K562 (cell line): ENCODE data around the gene CPED1. TPM values are rescaled to one million over a fixed set of nuclear protein-coding genes. Genes with fewer than 3 reads are reported as not detected.

Experiments
- ARID1B ChIP-seq: fragments of 450-650 bp; IDR thresholded peaks from 2 replicates; pipeline ENCODE4 v1.6.1; 2016; ENCODE audit warnings: antibody characterized with exemption, mild to moderate bottlenecking, inconsistent platforms
- BCL6 ChIP-seq: fragments of 250-450 bp; sonication (Bioruptor Pico); IDR thresholded peaks from 2 replicates; pipeline ENCODE4 v1.4.0; 2020
- BHLHE40 ChIP-seq: IDR thresholded peaks from 2 replicates; pipeline ENCODE4 v1.6.1; 2011; ENCODE audit warnings: low read length, improper control_type of control experiment
- HDGF ChIP-seq: fragments of 450-650 bp; IDR thresholded peaks from 2 replicates; pipeline ENCODE4 v1.6.1; 2016
- MBD2 ChIP-seq: sonication (generic); IDR thresholded peaks from 2 replicates; pipeline ENCODE4 v1.6.1; 2016; ENCODE audit warnings: low read depth, borderline replicate concordance
- MXI1 ChIP-seq: IDR thresholded peaks from 2 replicates; pipeline ENCODE4 v1.6.1; 2011; ENCODE audit warnings: low read depth, mild to moderate bottlenecking, improper control_type of control experiment, low read length
- NFE2L1 ChIP-seq: fragments of 450-650 bp; IDR thresholded peaks from 2 replicates; pipeline ENCODE4 v1.6.1; 2016; ENCODE audit warnings: missing genetic modification characterization, low read depth, mild to moderate bottlenecking, missing compliant biosample characterization, moderate library complexity, borderline replicate concordance
- PML ChIP-seq: IDR thresholded peaks from 2 replicates; pipeline ENCODE4 v1.6.1; 2012; ENCODE audit warnings: low read length, inconsistent platforms
- POLR2G ChIP-seq: fragments of 200-400 bp; formaldehyde crosslinking; IDR thresholded peaks from 2 replicates; pipeline ENCODE4 v1.6.1; 2017; ENCODE audit warnings: low read depth, mild to moderate bottlenecking, antibody characterized with exemption, low read length, moderate library complexity
- RAD21 ChIP-seq, 2 experiments: fragments of 250-450 bp in 1 of 2; fragments of 450-650 bp in 1 of 2; sonication (Bioruptor Pico) in 1 of 2; formaldehyde crosslinking in 1 of 2; IDR thresholded peaks in 1 of 2; conservative IDR thresholded peaks in 1 of 2; 2 replicates each; pipeline versions ENCODE4 v1.4.0 to v1.8.0; 2020 to 2022; ENCODE audit warnings: mild to moderate bottlenecking in 2 of 2, moderate library complexity in 1 of 2
- RAD51 ChIP-seq: fragments of 450-650 bp; IDR thresholded peaks from 2 replicates; pipeline ENCODE4 v1.7.1; 2016; ENCODE audit warnings: low read depth, mild to moderate bottlenecking, borderline replicate concordance
- SRF ChIP-seq, 2 experiments: fragments of 250-450, 450-650 bp in 1 of 2; sonication (Bioruptor Pico) in 1 of 2; sonication (generic) in 1 of 2; formaldehyde crosslinking; IDR thresholded peaks; 2 replicates each; pipeline versions ENCODE4 v1.5.0 to v1.5.1; 2020 to 2022; ENCODE audit warnings: mild to moderate bottlenecking in 1 of 2, missing genetic modification reagents in 1 of 2
- STAT5A ChIP-seq: IDR thresholded peaks from 2 replicates; pipeline ENCODE4 v1.6.1; 2012; ENCODE audit warnings: low read length, inconsistent platforms, borderline replicate concordance
- TEAD1 ChIP-seq, 2 experiments: fragments of 450-650 bp in 1 of 2; sonication (generic) in 1 of 2; formaldehyde crosslinking; IDR thresholded peaks; 2 replicates each; pipeline versions ENCODE4 v1.4.0 to v1.8.0; 2020 to 2022; ENCODE audit warnings: mild to moderate bottlenecking in 2 of 2, missing genetic modification reagents in 1 of 2
- XRCC4 ChIP-seq: IDR thresholded peaks from one replicate; pipeline ENCODE4 v1.6.1; 2011; ENCODE audit not compliant: insufficient read depth, insufficient read length; ENCODE audit errors: extremely low read depth
- ZEB2 ChIP-seq: fragments of 450-650 bp; IDR thresholded peaks from 2 replicates; pipeline ENCODE4 v1.6.1; 2016
- polyA plus RNA-seq, 8 experiments: library from polyadenylated mRNA; depleted of rRNA in 4 of 8; stranded (reverse) in 5 of 8; unstranded in 3 of 8; fragments of >200 nt; fragmentation: Nextera tagmentation in 2 of 8; fragmentation: Illumina TruSeq in 1 of 8; extraction: Ambion mirVana in 2 of 8; extraction: Trizol in 1 of 8; gene quantifications; 2 replicates each; pipeline versions ENCODE4 v1.2.1 to v1.2.3, GENCODE V29; 2011 to 2014; ENCODE audit warnings: inconsistent platforms in 1 of 8, missing spikeins in 1 of 8
- total RNA-seq, 7 experiments: library from RNA; depleted of rRNA in 6 of 7; stranded (reverse); fragments of >200 nt in 6 of 7; fragmentation: Illumina TruSeq in 2 of 7; extraction: Trizol in 2 of 7; gene quantifications; 2 replicates each; pipeline versions ENCODE4 v1.2.1 to v1.2.3, GENCODE V29; 2011 to 2021; ENCODE audit warnings: low replicate concordance in 1 of 7
- TF ChIP-seq, protein P1 (sequence below), 2 experiments: IDR thresholded peaks; 2 replicates each; pipeline ENCODE4 v1.6.1; 2011; ENCODE audit warnings: borderline replicate concordance in 1 of 2, control low read depth in 1 of 2, low read depth in 1 of 2, low read length in 1 of 2, mild to moderate bottlenecking in 1 of 2, mixed read lengths in 1 of 2, moderate library complexity in 1 of 2; ENCODE audit not compliant: insufficient read depth in 1 of 2, insufficient read length in 1 of 2, poor library complexity in 1 of 2, severe bottlenecking in 1 of 2; ENCODE audit errors: extremely low read depth in 1 of 2
- TF ChIP-seq, protein P2 (sequence below), 2 experiments: fragments of 250-450 bp in 1 of 2; fragments of 450-650 bp in 1 of 2; sonication (Bioruptor Pico) in 1 of 2; IDR thresholded peaks; 2 replicates each; pipeline versions ENCODE4 v1.6.1 to v1.8.0; 2016 to 2021; ENCODE audit warnings: mild to moderate bottlenecking in 2 of 2, moderate library complexity in 2 of 2, missing compliant biosample characterization in 1 of 2, missing genetic modification characterization in 1 of 2
- TF ChIP-seq, protein P3 (sequence below), 2 experiments: fragments of 450-650 bp in 1 of 2; sonication (generic) in 1 of 2; formaldehyde crosslinking; conservative IDR thresholded peaks; 2 replicates each; pipeline versions ENCODE4 v1.4.0 to v1.8.1; 2020 to 2022; ENCODE audit warnings: mild to moderate bottlenecking in 1 of 2, missing genetic modification reagents in 1 of 2
- TF ChIP-seq, protein P4 (sequence below): fragments of 450-650 bp; formaldehyde crosslinking; IDR thresholded peaks from 2 replicates; pipeline ENCODE4 v1.4.0; 2020; ENCODE audit warnings: mild to moderate bottlenecking, mixed read lengths
- TF ChIP-seq, protein P5 (sequence below): sonication (generic); formaldehyde crosslinking; IDR thresholded peaks from 2 replicates; pipeline ENCODE4 v1.8.1; 2022; ENCODE audit warnings: missing genetic modification reagents

Gene CPED1
- total and polyA plus RNA-seq, 9 of the 15 experiments (the other 6 are each of a cell fraction or from before 2014, with no cell fraction given): 195 to 393 (median 290) TPM

DNA sequence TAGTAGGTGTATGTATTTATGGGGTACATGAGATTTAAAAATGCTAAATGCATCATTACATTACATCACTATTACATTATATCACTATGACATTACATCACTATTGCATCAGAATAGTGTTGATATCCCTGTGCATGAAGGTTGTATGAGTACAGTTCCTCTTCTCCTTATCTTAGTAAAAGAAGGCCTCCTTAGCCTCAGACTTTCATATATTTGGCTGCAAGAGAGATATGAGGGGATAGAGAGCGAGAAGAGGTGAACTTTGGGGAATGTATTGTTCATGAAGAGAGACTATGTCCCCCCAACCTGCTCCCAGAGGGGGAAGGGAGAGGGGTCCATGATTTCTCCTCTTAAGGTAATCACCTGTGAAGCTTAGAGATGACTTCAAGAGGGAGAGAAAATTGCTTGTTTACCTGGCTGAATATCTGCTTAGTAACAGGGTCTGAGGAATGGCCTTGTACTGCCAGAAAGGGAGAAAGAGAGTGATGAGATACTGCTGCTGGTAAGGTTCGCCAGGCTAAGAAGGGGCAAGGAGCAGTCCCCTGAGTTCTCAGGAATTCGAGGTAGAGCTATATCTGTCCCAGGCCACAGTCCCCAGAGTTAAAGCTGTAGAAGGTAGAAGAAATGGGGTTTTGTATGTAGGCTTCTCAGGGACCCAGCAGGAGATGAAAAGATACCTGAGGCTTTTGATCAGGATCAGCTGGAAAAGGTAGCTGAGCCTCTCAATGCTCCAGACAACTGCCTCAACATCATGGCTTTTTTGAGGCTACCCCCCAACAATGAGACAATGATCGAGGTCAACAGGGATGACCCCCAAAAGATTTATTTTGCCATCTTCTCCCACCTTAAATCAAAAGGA is 171.9 kb downstream of the CPED1 start (continued):
- TF ChIP-seq, protein P1, sequence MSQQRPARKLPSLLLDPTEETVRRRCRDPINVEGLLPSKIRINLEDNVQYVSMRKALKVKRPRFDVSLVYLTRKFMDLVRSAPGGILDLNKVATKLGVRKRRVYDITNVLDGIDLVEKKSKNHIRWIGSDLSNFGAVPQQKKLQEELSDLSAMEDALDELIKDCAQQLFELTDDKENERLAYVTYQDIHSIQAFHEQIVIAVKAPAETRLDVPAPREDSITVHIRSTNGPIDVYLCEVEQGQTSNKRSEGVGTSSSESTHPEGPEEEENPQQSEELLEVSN (IDR thresholded peaks at IDR 0.05; ENCODE audit: borderline replicate concordance in 1 of 2, extremely low read depth in 1 of 2, insufficient read depth in 1 of 2, insufficient read length in 1 of 2, low read depth in 1 of 2, low read length in 1 of 2, poor library complexity in 1 of 2, severe bottlenecking in 1 of 2): no peak
- TF ChIP-seq XRCC4 (no peak), PML (peak; percentile 28; the same call in 1 of the 2 replicates), BCL6 (CRISPR knock-in tag) (peak; percentile 67), BHLHE40 (no peak), NFE2L1 (peak; percentile 9; the same call in 1 of the 2 replicates), HDGF (no peak), POLR2G (no peak; the same call in 1 of the 2 replicates), MXI1 (no peak), TEAD1 (CRISPR knock-in tag; IDR thresholded peaks at IDR 0.05) (peak in 1 of 2 experiments; percentile 84; a peak in 1 of 4 replicates), RAD51 (no peak), RAD21 (CRISPR knock-in tag; conservative IDR thresholded peaks at IDR 0.05 in 1 of 2, IDR thresholded peaks at IDR 0.05 in 1 of 2) (no peak; a peak in 1 of 4 replicates), ARID1B (peak; percentile 83), ZEB2 (peak; percentile 76), MBD2 (no peak), SRF (CRISPR knock-in tag; IDR thresholded peaks at IDR 0.05) (peak in 1 of 2 experiments; percentile 23; a peak in 1 of 4 replicates), STAT5A (no peak)
- TF ChIP-seq, protein P2, sequence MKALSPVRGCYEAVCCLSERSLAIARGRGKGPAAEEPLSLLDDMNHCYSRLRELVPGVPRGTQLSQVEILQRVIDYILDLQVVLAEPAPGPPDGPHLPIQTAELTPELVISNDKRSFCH (CRISPR knock-in tag; IDR thresholded peaks at IDR 0.05): no peak
- TF ChIP-seq, protein P2 (tag; IDR thresholded peaks at IDR 0.05): peak; percentile 89
- TF ChIP-seq, protein P3, sequence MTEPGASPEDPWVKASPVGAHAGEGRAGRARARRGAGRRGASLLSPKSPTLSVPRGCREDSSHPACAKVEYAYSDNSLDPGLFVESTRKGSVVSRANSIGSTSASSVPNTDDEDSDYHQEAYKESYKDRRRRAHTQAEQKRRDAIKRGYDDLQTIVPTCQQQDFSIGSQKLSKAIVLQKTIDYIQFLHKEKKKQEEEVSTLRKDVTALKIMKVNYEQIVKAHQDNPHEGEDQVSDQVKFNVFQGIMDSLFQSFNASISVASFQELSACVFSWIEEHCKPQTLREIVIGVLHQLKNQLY (CRISPR knock-in tag; conservative IDR thresholded peaks at IDR 0.05): no peak
- TF ChIP-seq, protein P4, sequence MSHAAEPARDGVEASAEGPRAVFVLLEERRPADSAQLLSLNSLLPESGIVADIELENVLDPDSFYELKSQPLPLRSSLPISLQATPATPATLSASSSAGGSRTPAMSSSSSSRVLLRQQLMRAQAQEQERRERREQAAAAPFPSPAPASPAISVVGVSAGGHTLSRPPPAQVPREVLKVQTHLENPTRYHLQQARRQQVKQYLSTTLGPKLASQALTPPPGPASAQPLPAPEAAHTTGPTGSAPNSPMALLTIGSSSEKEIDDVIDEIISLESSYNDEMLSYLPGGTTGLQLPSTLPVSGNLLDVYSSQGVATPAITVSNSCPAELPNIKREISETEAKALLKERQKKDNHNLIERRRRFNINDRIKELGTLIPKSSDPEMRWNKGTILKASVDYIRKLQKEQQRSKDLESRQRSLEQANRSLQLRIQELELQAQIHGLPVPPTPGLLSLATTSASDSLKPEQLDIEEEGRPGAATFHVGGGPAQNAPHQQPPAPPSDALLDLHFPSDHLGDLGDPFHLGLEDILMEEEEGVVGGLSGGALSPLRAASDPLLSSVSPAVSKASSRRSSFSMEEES (CRISPR knock-in tag): no peak
- TF ChIP-seq, protein P5, sequence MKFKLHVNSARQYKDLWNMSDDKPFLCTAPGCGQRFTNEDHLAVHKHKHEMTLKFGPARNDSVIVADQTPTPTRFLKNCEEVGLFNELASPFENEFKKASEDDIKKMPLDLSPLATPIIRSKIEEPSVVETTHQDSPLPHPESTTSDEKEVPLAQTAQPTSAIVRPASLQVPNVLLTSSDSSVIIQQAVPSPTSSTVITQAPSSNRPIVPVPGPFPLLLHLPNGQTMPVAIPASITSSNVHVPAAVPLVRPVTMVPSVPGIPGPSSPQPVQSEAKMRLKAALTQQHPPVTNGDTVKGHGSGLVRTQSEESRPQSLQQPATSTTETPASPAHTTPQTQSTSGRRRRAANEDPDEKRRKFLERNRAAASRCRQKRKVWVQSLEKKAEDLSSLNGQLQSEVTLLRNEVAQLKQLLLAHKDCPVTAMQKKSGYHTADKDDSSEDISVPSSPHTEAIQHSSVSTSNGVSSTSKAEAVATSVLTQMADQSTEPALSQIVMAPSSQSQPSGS (CRISPR knock-in tag): no peak
